ENCODE measurements around the gene SLCO4C1. TPM values are rescaled to one million over a fixed set of nuclear protein-coding genes. Genes with fewer than 3 reads are reported as not detected.

Gene SLCO4C1
- total RNA-seq, 1 donor from 2014 or later = under 0.01 TPM

DNA sequence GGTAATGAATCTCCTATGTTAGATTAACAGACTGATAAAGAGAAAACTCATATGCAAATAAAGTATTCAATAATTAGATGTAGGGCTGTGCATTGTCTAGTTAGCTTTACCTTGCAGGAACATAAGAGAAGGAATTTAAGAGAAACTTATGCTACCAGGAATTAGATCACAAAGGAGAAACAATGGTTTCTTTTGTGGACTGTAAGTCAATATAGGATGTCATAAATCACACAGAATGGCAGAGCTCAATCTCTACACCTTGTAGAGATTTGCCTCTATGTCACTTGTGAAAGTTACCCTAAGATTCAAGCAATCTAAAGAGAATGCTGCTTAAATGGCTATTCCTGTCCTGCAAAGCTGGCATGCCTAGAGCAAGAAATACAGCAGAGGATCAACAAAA lies 26.0 kb downstream of the SLCO4C1 start:
- DNase-seq (ENCODE audit: low read depth) (no peak), FAIRE-seq (no peak)
- no peaks in the 10 kb centered on the region for H3K27me3 ChIP-seq (ENCODE audit: control insufficient read depth, insufficient read depth, low read length)
- no peak overlapping the region for H3K4me3 ChIP-seq (ENCODE audit: low read depth, low read length)
- H3K36me3 ChIP-seq (ENCODE audit: control insufficient read depth, insufficient read depth, low read length) = no peaks in the 10 kb centered on the region
- TF ChIP-seq, protein P1, sequence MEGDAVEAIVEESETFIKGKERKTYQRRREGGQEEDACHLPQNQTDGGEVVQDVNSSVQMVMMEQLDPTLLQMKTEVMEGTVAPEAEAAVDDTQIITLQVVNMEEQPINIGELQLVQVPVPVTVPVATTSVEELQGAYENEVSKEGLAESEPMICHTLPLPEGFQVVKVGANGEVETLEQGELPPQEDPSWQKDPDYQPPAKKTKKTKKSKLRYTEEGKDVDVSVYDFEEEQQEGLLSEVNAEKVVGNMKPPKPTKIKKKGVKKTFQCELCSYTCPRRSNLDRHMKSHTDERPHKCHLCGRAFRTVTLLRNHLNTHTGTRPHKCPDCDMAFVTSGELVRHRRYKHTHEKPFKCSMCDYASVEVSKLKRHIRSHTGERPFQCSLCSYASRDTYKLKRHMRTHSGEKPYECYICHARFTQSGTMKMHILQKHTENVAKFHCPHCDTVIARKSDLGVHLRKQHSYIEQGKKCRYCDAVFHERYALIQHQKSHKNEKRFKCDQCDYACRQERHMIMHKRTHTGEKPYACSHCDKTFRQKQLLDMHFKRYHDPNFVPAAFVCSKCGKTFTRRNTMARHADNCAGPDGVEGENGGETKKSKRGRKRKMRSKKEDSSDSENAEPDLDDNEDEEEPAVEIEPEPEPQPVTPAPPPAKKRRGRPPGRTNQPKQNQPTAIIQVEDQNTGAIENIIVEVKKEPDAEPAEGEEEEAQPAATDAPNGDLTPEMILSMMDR (IDR thresholded peaks at IDR 0.05; ENCODE audit: insufficient read depth, low read length, severe bottlenecking) = no peak

- no peaks in the 10 kb centered on the region for H3K36me3 ChIP-seq (ENCODE audit: control insufficient read depth, insufficient read depth, low read length)
- TF ChIP-seq, protein P1 (IDR thresholded peaks at IDR 0.05; ENCODE audit: insufficient read depth, low read length, severe bottlenecking) = no peak
- no peaks in the 10 kb centered on the region for H3K27me3 ChIP-seq (ENCODE audit: control insufficient read depth, insufficient read depth, low read length)
- no peak for DNase-seq (ENCODE audit: low read depth)
- H3K4me3 ChIP-seq (ENCODE audit: low read depth, low read length) = no peak overlapping the region
- no peak for FAIRE-seq
Measured at GRCh38 chr5:102262688-102263087, 33.4 kb downstream of the SLCO4C1 start.

DNA sequence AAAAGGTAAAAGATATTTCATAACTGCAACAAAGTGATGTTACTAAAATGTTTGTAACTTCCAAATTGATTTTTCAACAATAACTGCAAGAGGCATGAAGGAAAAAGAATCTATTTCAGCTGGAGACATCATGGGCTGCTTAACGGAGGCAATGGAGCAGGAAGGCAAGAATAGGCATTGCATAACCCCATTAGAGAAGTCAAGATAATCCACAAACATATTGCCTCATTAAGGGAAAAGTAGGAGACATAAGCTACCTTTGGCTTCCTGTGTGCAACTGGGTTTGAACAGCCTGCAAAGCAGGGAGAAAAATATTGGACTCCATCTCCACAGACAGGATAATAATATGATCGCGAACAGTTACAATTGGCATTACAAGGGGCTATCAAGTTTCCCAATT lies 46.7 kb downstream of the SLCO4C1 start:
- no peak overlapping the region for H3K4me3 ChIP-seq (ENCODE audit: low read depth, low read length)
- TF ChIP-seq, protein P1 (IDR thresholded peaks at IDR 0.05; ENCODE audit: insufficient read depth, low read length, severe bottlenecking) = no peak
- no peaks in the 10 kb centered on the region for H3K27me3 ChIP-seq (ENCODE audit: control insufficient read depth, insufficient read depth, low read length)
- no peak for FAIRE-seq
- no peaks in the 10 kb centered on the region for H3K36me3 ChIP-seq (ENCODE audit: control insufficient read depth, insufficient read depth, low read length)
- no peak for DNase-seq (ENCODE audit: low read depth)

- TF ChIP-seq, protein P1 (IDR thresholded peaks at IDR 0.05; ENCODE audit: insufficient read depth, low read length, severe bottlenecking) = no peak
- H3K4me3 ChIP-seq (ENCODE audit: low read depth, low read length) = no peak overlapping the region
- DNase-seq (ENCODE audit: low read depth) (no peak), FAIRE-seq (no peak)
- H3K27me3 ChIP-seq (ENCODE audit: control insufficient read depth, insufficient read depth, low read length) = no peaks in the 10 kb centered on the region
- H3K36me3 ChIP-seq (ENCODE audit: control insufficient read depth, insufficient read depth, low read length) = no peaks in the 10 kb centered on the region
Measured at GRCh38 chr5:102243213-102243612, 52.9 kb downstream of the SLCO4C1 start.

DNA sequence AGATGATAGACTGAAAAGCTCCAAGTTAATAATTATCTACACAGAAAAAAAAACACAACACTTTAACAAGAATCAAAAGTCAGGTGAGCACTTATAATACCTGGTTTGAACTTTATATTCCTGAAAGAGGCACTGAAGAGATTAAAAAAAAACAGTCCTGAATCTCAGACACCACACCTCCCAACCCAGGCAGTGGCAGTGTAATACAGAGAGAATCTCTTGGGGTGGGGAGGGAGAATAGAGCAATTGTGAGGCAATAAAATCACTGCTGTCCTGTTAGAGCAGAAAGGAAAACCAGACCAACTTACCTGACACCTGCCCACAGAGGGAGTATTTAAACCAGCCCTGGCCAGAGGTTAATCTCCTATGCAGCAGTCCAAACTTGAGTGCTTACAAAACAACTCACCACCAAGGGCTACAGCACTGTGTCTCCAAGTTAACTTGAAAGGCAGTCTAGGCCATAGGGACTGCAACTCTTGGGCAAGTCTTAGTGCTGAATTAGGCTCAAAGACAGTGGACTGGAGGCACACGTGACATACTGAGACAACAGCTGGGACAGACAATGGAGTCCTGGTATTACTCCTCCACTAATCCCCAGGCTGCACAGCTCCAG lies 54.2 kb downstream of the SLCO4C1 start:
- Histone ChIP-seq H3K36me3 (ENCODE audit: control insufficient read depth, insufficient read depth, low read length) (no peaks in the 10 kb centered on the region), H3K27me3 (ENCODE audit: control insufficient read depth, insufficient read depth, low read length) (no peaks in the 10 kb centered on the region), H3K4me3 (ENCODE audit: low read depth, low read length) (no peak overlapping the region)
- TF ChIP-seq, protein P1 (IDR thresholded peaks at IDR 0.05; ENCODE audit: insufficient read depth, low read length, severe bottlenecking) = no peak
- FAIRE-seq = peak; percentile 32
- no peak for DNase-seq (ENCODE audit: low read depth)
